B cell (primary cell): ENCODE data around the gene CYP26A1. TPM values are rescaled to one million over a fixed set of nuclear protein-coding genes. Genes with fewer than 3 reads are reported as not detected.

Experiments used
- ATAC-seq: fragments of 200-7000 bp; cut with Tn5 transposase; one replicate; pipeline ENCODE4 v1.10.0; 2021; ENCODE audit warnings: low read depth, mild to moderate bottlenecking, moderate number of reproducible peaks, moderate library complexity
- CTCF ChIA-PET: fragments of 350-600 bp; sonication (Branson Sonifier 250); formaldehyde crosslinking; loops from one replicate; lab custom pipeline; 2021; ENCODE audit warnings: antibody characterized with exemption, inconsistent platforms; lab: Charles Lee
- POLR2A ChIA-PET: fragments of 350-600 bp; sonication (Branson Sonifier 250); formaldehyde crosslinking; loops from one replicate; lab custom pipeline; 2021; ENCODE audit warnings: antibody characterized with exemption; lab: Charles Lee
- DNase-seq: peaks from one replicate; pipeline ENCODE4 v3.0.0; 2013
- H2AFZ ChIP-seq: 2 replicates; pipeline ENCODE4 v1.6.1; 2012; ENCODE audit warnings: mild to moderate bottlenecking, low read depth, low read length; ENCODE audit not compliant: insufficient read depth, poor library complexity, severe bottlenecking
- H3K27ac ChIP-seq, 2 donors: 1 replicate in 1 of 2; 2 replicates in 1 of 2; pipeline ENCODE4 v1.5.1; 2012 to 2013; ENCODE audit warnings: low read length in 2 of 2, mild to moderate bottlenecking in 2 of 2, moderate library complexity in 1 of 2
- H3K27me3 ChIP-seq, 4 experiments: fragments of 200-600 bp in 1 of 4; sonication (generic) in 1 of 4; replicated peaks in 1 of 4; 1 replicate in 2 of 4; 2 replicates in 2 of 4; pipeline versions ENCODE4 v1.6.1 to v1.7.0; 2013 to 2016; ENCODE audit warnings: low read length in 3 of 4, mild to moderate bottlenecking in 2 of 4, mixed read lengths in 1 of 4, moderate library complexity in 1 of 4; ENCODE audit not compliant: insufficient read depth in 4 of 4, control insufficient read depth in 3 of 4; ENCODE audit errors: control extremely low read depth in 1 of 4
- H3K36me3 ChIP-seq, 2 experiments: replicated peaks in 1 of 2; 1 replicate in 1 of 2; 2 replicates in 1 of 2; pipeline versions ENCODE4 v1.6.1 to v1.7.1; 2013; ENCODE audit warnings: low read length in 1 of 2; ENCODE audit not compliant: insufficient read depth in 2 of 2, control insufficient read depth in 1 of 2; ENCODE audit errors: control extremely low read depth in 1 of 2, extremely low read depth in 1 of 2
- H3K4me1 ChIP-seq, 2 donors: fragments of 200-600 bp in 1 of 2; sonication (generic) in 1 of 2; 1 replicate in 1 of 2; 2 replicates in 1 of 2; pipeline versions ENCODE4 v1.5.1 to v1.6.1; 2013 to 2017; ENCODE audit warnings: low read length in 2 of 2; ENCODE audit not compliant: control insufficient read depth in 2 of 2, insufficient read depth in 2 of 2
- H3K4me2 ChIP-seq: replicated peaks from 2 replicates; pipeline ENCODE3; 2012; ENCODE audit warnings: mild to moderate bottlenecking, low read depth, low read length; ENCODE audit not compliant: poor library complexity, severe bottlenecking
- H3K4me3 ChIP-seq, 5 experiments: fragments of 200-600 bp in 1 of 5; sonication (generic) in 1 of 5; 1 replicate in 3 of 5; 2 replicates in 2 of 5; pipeline versions ENCODE4 v1.5.1 to v1.7.0; 2011 to 2016; ENCODE audit warnings: low read length in 4 of 5, mild to moderate bottlenecking in 4 of 5, low read depth in 2 of 5, control low read depth in 1 of 5, moderate library complexity in 1 of 5; ENCODE audit not compliant: insufficient read depth in 1 of 5; ENCODE audit errors: control extremely low read depth in 1 of 5, extremely low read depth in 1 of 5
- H3K79me2 ChIP-seq: fragments of 200-600 bp; sonication (generic); one replicate; pipeline ENCODE4 v1.6.0; 2016; ENCODE audit warnings: low read length; ENCODE audit not compliant: control insufficient read depth, insufficient read depth
- H3K9ac ChIP-seq: fragments of 200-600 bp; sonication (generic); 2 replicates; pipeline ENCODE4 v1.6.1; 2017; ENCODE audit warnings: mild to moderate bottlenecking, low read length, moderate library complexity
- H3K9me3 ChIP-seq, 3 donors: one replicate each; pipeline versions ENCODE4 v1.6.1 to v1.7.1; 2013; ENCODE audit warnings: low read length in 2 of 3; ENCODE audit not compliant: control insufficient read depth in 2 of 3, insufficient read depth in 1 of 3; ENCODE audit errors: control extremely low read depth in 1 of 3
- H4K20me1 ChIP-seq: 2 replicates; pipeline ENCODE4 v1.6.0; 2012; ENCODE audit warnings: mild to moderate bottlenecking, low read length; ENCODE audit not compliant: insufficient read depth, control insufficient read depth, poor library complexity, severe bottlenecking
- H3K27ac Mint-ChIP-seq: one replicate; pipeline ENCODE4 v1.8.0; 2021; ENCODE audit warnings: mixed read lengths
- H3K27me3 Mint-ChIP-seq: one replicate; pipeline ENCODE4 v1.8.0; 2021; ENCODE audit warnings: mixed read lengths
- H3K4me1 Mint-ChIP-seq: one replicate; pipeline ENCODE4 v1.8.0; 2021; ENCODE audit warnings: mixed read lengths
- H3K4me3 Mint-ChIP-seq: one replicate; pipeline ENCODE4 v1.8.0; 2021; ENCODE audit warnings: mixed read lengths
- H3K9me3 Mint-ChIP-seq: one replicate; pipeline ENCODE4 v1.8.0; 2022; ENCODE audit warnings: mixed read lengths; ENCODE audit not compliant: insufficient read depth
- CTCF ChIP-seq: fragments of 200-600 bp; IDR thresholded peaks from one replicate; pipeline ENCODE4 v1.8.0; 2022; ENCODE audit warnings: antibody characterized with exemption, mild to moderate bottlenecking
- EZH2 ChIP-seq: IDR thresholded peaks from 2 replicates; pipeline ENCODE4 v1.6.1; 2012; ENCODE audit warnings: borderline replicate concordance, low read depth, mild to moderate bottlenecking, moderate library complexity, low read length; ENCODE audit not compliant: insufficient read depth, poor library complexity, severe bottlenecking
- WGBS: methylation state at CpG from one replicate; pipeline ENCODE4 v1.1.5; 2013; ENCODE audit warnings: missing lambda C conversion rate; ENCODE audit not compliant: insufficient coverage; 5-methylcytosine and 5-hydroxymethylcytosine counted together
- intact Hi-C: fragments of 100-400 bp; cut with micrococcal nuclease; formaldehyde crosslinking; loops from one replicate; pipeline ENCODE4 v1.10.0; 2022
- polyA plus RNA-seq: library from polyadenylated mRNA; depleted of rRNA; stranded (reverse); fragments of >200 nt; gene quantifications from 2 replicates; pipeline ENCODE4 v1.2.3, GENCODE V29; 2012
- total RNA-seq, 2 donors: library from RNA; stranded (reverse); fragments of 120-200 nt in 1 of 2; gene quantifications; 1 replicate in 1 of 2; 2 replicates in 1 of 2; pipeline versions ENCODE4 v1.2.3 to v1.2.4, GENCODE V29; 2013 to 2022

CYP26A1 gene
- total and polyA plus RNA-seq, 2 donors (not counting 1 experiment from before 2014, with no cell fraction given), result not detected

- no peak for ATAC-seq
- Histone ChIP-seq H3K4me1 (no peaks in the 10 kb centered on the region), H3K9ac (no peak overlapping the region), H3K27ac (no peak overlapping the region), H3K9me3 (no peaks in the 10 kb centered on the region), H4K20me1 (no peaks in the 10 kb centered on the region), H3K27me3 (no peaks in the 10 kb centered on the region), H2AFZ (no peak overlapping the region), H3K4me3 (no peak overlapping the region), H3K79me2 (no peaks in the 10 kb centered on the region), H3K4me2 (no peak overlapping the region), H3K36me3 (no peaks in the 10 kb centered on the region)
- WGBS, result 96% methylated on average over 9 of the region's 9 CpGs
- CTCF ChIA-PET, result no interaction called here
- intact Hi-C loops, result no loop called here
- no peaks in the 10 kb centered on the region for H3K9me3 Mint-ChIP-seq
- POLR2A ChIA-PET, result no interaction called here
- peaks cover 19% of the 10 kb centered on the region for H3K27me3 Mint-ChIP-seq
- TF ChIP-seq EZH2 (no peak), CTCF (no peak)
- no peak overlapping the region for H3K4me3 Mint-ChIP-seq
- no peaks in the 10 kb centered on the region for H3K4me1 Mint-ChIP-seq
- no peak for DNase-seq
- no peak overlapping the region for H3K27ac Mint-ChIP-seq
Observed at GRCh38 chr10:93097386-93097785, 23.7 kb downstream of the CYP26A1 start.

- CTCF ChIA-PET, result interaction anchor here (0.7 to 0.8 kb wide), 2 partner anchors 17 to 164 kb away, joined by 3 to 5 read pairs; no protein-coding TSS in a partner anchor
- Mint-ChIP-seq H3K27me3 (peaks cover 15% of the 10 kb centered on the region), H3K9me3 (no peaks in the 10 kb centered on the region), H3K4me1 (no peaks in the 10 kb centered on the region), H3K4me3 (no peak overlapping the region), H3K27ac (no peak overlapping the region)
- Histone ChIP-seq H3K4me2 (no peak overlapping the region), H3K4me1 (no peaks in the 10 kb centered on the region), H3K27ac (no peak overlapping the region), H3K79me2 (no peaks in the 10 kb centered on the region), H2AFZ (no peak overlapping the region), H4K20me1 (no peaks in the 10 kb centered on the region), H3K4me3 (no peak overlapping the region), H3K27me3 (no peaks in the 10 kb centered on the region), H3K36me3 (no peaks in the 10 kb centered on the region), H3K9me3 (no peaks in the 10 kb centered on the region), H3K9ac (no peak overlapping the region)
- DNase-seq, result no peak
- TF ChIP-seq EZH2 (no peak), CTCF (no peak)
- 63% methylated on average over 1 of the region's 3 CpGs for WGBS
- POLR2A ChIA-PET, result no interaction called here
- ATAC-seq, result no peak
- intact Hi-C loops, result no loop called here
Observed at GRCh38 chr10:93098816-93099215, 25.1 kb downstream of the CYP26A1 start.
